Cardiac muscle cell (in vitro differentiated cells and primary cell): ENCODE measurements around the gene ABRAXAS1. TPM values are rescaled to one million over a fixed set of nuclear protein-coding genes. Genes with fewer than 3 reads are reported as not detected.

Source experiments
- DNase-seq, 2 donors: peaks; one replicate each; pipeline versions ENCODE4 v3.0.0 to v3.0.0-alpha.2; 2010 to 2017; ENCODE audit warnings: low read depth in 1 of 2, low spot score in 1 of 2
- H3K27ac ChIP-seq: fragments of 200-600 bp; sonication (generic); 2 replicates; pipeline ENCODE4 v1.5.1; 2016
- H3K27me3 ChIP-seq: fragments of 200-600 bp; sonication (generic); 2 replicates; pipeline ENCODE4 v1.6.0; 2016; ENCODE audit warnings: control low read depth
- H3K36me3 ChIP-seq: fragments of 200-600 bp; sonication (generic); 2 replicates; pipeline ENCODE4 v1.5.1; 2016; ENCODE audit warnings: control low read depth
- H3K4me1 ChIP-seq: fragments of 200-600 bp; sonication (generic); 2 replicates; pipeline ENCODE4 v1.8.1; 2017; ENCODE audit warnings: low read depth, mild to moderate bottlenecking, mixed run types
- H3K4me3 ChIP-seq: fragments of 200-600 bp; sonication (generic); 2 replicates; pipeline ENCODE4 v1.5.1; 2016; ENCODE audit warnings: mild to moderate bottlenecking
- H3K9me3 ChIP-seq: fragments of 200-600 bp; sonication (generic); 2 replicates; pipeline ENCODE4 v1.5.1; 2017; ENCODE audit warnings: low read depth, mild to moderate bottlenecking, control low read depth
- CTCF ChIP-seq: IDR thresholded peaks from 2 replicates; pipeline ENCODE4 v1.5.1; 2012; ENCODE audit warnings: low read depth, mild to moderate bottlenecking, low read length
- polyA plus RNA-seq: library from polyadenylated mRNA; unstranded; fragments of >200 nt; fragmentation: Nextera tagmentation; extraction: Ambion mirVana; gene quantifications from 2 replicates; pipeline ENCODE4 v1.2.1, GENCODE V29; 2016
- total RNA-seq: library from RNA; depleted of rRNA; stranded (reverse); fragments of >200 nt; gene quantifications from 2 replicates; pipeline ENCODE4 v1.2.3, GENCODE V29; 2016

Gene ABRAXAS1
- total and polyA plus RNA-seq, 2 experiments from 2014 or later = 5.1 to 14.6 TPM

- Histone ChIP-seq H3K4me1 (peaks cover 14% of the 10 kb centered on the region), H3K36me3 (peaks cover 34% of the 10 kb centered on the region), H3K27ac (peak overlapping the region; percentile 98), H3K4me3 (peak overlapping the region; percentile 88), H3K9me3 (no peaks in the 10 kb centered on the region), H3K27me3 (no peaks in the 10 kb centered on the region)
- no peak for DNase-seq
- no peak for TF ChIP-seq CTCF
Observed at GRCh38 chr4:83456184-83456501, 28.8 kb downstream of the ABRAXAS1 start.

GRCh38 chr4:83455281-83456183, 29.4 kb downstream of the ABRAXAS1 start, which contains the start of the genes HELQ and MRPS18C:
Gene HELQ (minus strand): TSS chr4:83455823. CDS start chr4:83455693, 130 bp downstream.
Gene MRPS18C (plus strand): TSS chr4:83456058. CDS start chr4:83456078, 20 bp downstream.
- H3K4me1 ChIP-seq = peaks cover 14% of the 10 kb centered on the region

GRCh38 chr4:83454686-83455085, 30.2 kb downstream of the ABRAXAS1 start:
- Histone ChIP-seq H3K27me3 (no peaks in the 10 kb centered on the region), H3K27ac (peak overlapping the region; percentile 98), H3K4me3 (peak overlapping the region; percentile 88), H3K4me1 (peaks cover 14% of the 10 kb centered on the region), H3K36me3 (peaks cover 28% of the 10 kb centered on the region), H3K9me3 (no peaks in the 10 kb centered on the region)
- TF ChIP-seq CTCF = no peak
- DNase-seq = peak; percentile 13 to 30

More at GRCh38 chr4:83455281-83456183, 29.4 kb downstream of the ABRAXAS1 start, which contains the start of the genes HELQ and MRPS18C:
- H3K9me3 ChIP-seq = no peaks in the 10 kb centered on the region
- peak within 1 kb of the TSS; percentile 88 for H3K4me3 ChIP-seq
- H3K27me3 ChIP-seq = no peaks in the 10 kb centered on the region
- peak; percentile 36 for TF ChIP-seq CTCF
- H3K27ac ChIP-seq = peak within 1 kb of the TSS; percentile 98
- H3K36me3 ChIP-seq = peaks cover 30% of the 10 kb centered on the region
- DNase-seq = peak; percentile 99

- no peak for DNase-seq
- Histone ChIP-seq H3K4me1 (peaks cover under 1% of the 10 kb centered on the region), H3K27me3 (no peaks in the 10 kb centered on the region), H3K4me3 (no peak overlapping the region), H3K36me3 (peaks cover 21% of the 10 kb centered on the region), H3K9me3 (no peaks in the 10 kb centered on the region), H3K27ac (no peak overlapping the region)
- no peak for TF ChIP-seq CTCF
Observed at GRCh38 chr4:83449009-83449408, 35.9 kb downstream of the ABRAXAS1 start.

GRCh38 chr4:83440899-83441298, 44.0 kb downstream of the ABRAXAS1 start:
- DNase-seq = no peak
- Histone ChIP-seq H3K27ac (no peak overlapping the region), H3K9me3 (no peaks in the 10 kb centered on the region), H3K36me3 (peaks cover 37% of the 10 kb centered on the region), H3K4me3 (no peak overlapping the region), H3K4me1 (no peaks in the 10 kb centered on the region), H3K27me3 (no peaks in the 10 kb centered on the region)
- TF ChIP-seq CTCF = no peak
